IPS-NIHi7 (cell line): ENCODE measurements around the gene MMP1.
A peak's percentile ranks its signal among the peaks of the same experiment; 100 is the strongest.

Source experiments
- DNase-seq: peaks from one replicate; pipeline ENCODE4 v3.0.0; 2012; ENCODE audit warnings: mixed read lengths; ENCODE audit errors: extremely low spot score

The MMP1 gene

DNA sequence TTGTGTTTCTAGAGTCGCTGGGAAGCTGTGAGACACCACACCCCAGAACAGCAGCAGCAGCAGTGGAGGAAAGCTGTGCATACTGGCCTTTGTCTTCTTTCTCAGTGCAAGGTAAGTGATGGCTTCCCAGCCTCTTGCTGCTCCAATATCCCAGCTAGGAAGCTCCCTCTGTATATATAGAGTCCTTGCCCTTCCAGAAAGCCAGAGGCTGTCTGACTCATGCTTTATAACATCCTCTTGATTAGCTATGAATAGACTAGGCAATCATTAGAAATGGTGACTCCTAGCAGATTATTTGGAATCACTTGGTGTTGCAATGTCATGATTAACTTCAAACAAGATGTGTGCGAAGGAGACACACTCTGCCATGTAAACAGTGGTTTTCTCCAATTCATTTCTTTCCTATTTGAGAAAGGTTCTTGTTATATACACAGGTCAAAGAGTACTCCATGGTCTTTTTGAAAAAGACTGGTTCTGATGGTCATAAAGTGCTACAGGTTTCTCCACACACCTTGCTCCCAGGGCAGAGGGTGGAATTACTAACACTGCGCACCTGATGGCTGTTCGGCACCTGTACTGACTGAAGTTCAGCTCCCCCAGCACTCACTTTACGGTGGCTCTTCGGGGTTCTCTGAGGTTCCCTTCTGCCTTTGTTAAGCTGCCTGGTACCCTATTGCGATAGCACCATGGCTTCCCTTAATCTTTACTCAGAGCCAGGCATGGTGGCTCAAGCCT, at the start of gene MMP1:
Gene MMP1, minus strand, starts transcription at position 149 of the 735 bp plus-strand sequence. Its CDS starts 68 bp downstream, at position 81.
- DNase-seq, result no peak

DNA sequence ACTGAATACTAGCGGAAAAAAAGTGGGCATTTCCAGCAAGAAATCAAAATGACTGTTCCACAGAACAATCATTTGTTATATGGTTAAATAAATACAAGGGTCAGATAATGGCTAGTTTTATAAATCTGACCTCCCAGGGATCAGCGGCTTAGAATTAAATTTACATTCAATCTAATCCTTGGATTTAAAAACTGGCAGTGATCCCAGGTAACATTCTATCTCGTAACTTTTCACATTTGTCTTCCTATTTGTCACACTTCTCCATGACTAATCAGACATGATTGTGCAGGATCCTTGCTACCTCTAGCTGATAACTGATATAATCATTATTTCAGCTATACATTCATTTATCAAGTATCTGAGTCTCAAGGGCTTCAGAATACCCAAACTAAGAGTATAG, 48.3 kb upstream of the MMP1 start:
- DNase-seq, result no peak

DNA sequence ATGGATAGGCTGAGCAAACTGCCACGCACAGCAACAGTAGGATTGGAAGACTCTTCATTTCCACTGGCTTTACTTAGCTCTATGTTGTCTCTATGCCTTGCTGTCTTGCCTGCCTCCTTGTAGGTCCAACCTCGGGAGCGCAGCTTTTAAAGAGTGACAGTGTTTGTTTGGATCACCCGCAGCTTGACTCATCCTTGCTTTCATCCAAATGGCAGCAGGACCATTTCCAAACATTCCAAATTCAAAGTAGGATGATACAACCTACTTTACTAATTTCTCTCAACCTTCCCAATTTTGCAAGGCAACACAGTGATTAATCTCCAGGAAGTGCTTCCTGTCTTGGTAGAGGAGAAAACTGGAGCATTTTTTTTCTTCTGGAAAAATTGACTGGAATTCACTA, 45.5 kb upstream of the MMP1 start, which contains the start of gene MMP3:
Gene MMP3, minus strand, starts transcription at position 121 of the 400 bp plus-strand sequence. Its CDS starts 63 bp downstream, at position 58.
- no peak for DNase-seq

DNA sequence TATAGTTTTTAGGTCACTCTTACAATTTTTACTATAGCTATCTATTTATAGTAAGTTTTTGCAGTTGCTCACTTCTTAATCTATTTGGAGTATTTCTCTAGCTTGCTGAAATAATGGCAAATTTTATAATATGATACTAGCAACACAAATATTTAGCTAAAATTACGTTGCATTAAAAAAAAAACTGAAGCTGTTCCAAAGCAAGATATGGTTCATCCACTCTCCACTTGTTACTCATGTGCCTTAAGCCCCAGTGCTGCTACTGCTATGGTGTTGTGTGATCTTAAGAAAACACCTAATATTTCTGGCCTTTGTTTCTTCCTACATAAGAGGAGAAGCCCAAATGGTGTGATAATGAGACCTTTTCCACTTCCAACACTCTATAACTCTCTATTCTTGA, 45.0 kb upstream of the MMP1 start:
- no peak for DNase-seq

DNA sequence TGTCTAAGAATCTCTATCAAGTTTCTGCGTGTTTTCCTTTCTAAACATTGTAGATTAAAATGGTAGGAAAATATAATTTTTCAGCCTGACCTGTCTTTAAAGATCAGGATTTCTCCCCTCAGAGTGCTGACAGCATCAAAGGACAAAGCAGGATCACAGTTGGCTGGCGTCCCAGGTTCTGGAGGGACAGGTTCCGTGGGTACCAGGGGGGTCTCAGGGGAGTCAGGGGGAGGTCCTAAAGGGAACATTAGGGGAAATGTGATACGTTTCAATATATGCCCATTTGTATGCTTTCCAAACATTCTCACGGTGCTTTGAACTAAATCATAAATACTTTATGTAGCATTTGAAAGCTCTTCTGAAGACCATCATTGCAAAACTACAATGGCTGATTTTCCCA, 42.1 kb upstream of the MMP1 start:
- DNase-seq, result no peak

DNA sequence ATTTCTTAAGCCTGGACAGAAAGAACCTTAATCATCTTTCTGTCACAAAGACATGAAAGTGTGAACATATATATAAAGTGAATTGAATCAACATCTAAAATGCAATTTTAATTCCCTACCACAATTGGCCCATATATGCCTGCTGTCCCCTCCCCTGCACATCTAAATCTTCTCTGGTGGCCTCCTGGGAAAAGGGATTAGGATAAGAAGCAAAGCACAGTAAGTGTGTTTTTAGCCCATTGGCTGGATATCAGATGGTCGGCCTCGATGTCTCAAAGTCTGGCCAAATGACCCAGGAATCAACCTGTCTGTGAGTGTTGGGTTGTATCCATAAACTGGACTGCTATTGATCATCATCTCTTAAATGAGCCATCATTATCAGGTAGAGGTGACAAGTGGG, 39.7 kb upstream of the MMP1 start:
- no peak for DNase-seq

DNA sequence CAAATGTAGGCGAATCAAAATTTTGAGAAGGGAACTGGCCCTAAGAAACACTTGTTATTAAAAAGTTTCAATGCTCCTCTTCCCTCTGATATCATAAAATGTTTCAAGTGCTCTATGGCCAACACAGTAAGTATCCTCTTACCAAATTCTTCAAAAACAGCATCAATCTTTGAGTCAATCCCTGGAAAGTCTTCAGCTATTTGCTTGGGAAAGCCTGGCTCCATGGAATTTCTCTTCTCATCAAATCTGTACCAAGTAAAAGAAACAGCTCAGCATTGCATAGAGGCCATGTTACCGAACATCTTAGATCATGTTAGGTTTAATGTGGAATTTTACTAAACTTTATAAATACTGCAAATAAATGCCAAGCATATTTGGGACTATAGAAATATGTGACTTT, 39.2 kb upstream of the MMP1 start:
- no peak for DNase-seq

DNA sequence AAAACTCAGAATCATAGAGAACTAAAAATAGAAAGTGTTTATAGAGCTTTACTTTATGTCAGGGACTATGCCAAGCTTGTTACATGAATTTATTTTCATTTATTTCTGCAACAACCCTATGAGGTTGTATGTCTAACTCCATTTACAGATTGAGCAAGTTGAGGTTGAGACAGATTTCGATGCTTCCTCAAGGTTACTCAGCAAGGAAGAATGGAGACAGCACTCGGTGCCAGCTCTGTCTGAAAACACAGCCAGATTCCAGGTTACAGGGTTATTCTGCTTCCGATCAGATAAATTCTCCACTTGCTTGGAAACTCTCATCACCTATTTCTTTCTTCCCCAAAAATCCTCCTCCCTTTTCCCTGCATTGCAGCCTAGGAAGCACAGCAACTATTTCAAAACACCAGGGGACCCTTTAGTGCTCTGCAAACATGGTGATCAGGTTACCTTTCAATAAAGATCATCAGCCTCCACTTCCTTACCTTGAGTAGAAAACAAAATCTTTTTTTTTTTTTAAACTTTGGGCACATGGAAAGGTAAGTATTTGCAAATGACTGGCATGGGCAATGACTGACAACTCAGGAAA, 38.4 kb upstream of the MMP1 start:
- DNase-seq, result peak; percentile 34

DNA sequence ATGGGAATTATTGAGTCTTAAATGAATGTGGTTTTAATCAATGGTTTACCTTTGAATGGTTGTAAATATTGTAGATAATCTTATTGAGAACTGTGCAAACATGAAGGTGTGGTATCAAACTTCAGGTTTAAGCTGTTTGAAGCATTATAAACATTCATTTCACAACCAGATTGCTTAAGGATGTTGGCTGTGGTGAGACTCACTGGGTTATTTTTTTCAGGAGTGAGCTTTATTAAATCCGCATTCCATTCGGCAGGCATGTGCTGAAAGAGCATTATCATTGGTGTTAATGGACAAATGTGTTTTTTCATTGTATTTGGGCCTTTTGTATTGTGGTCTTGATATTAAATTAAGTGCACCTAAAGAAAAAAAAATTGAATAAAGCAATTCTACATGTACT, 35.8 kb upstream of the MMP1 start:
- no peak for DNase-seq

DNA sequence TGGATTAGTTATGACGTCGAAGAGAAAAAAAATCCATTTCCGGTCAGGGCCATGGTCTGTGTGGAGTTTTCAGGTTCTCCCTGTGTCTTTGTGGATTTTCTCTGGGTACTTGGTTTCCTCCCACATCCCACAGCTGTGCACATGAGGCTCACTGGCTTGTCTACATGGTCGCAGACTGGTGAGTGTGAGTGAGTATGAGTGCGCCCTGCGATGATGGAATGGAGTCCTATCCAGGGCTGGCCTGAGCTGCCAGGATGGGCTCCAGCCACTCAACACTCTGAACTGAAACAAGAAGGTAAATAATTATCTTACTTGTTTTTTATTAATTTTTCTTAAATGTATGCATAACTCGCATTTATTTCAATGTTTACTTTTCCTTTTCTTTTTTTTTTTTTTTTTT, 34.7 kb upstream of the MMP1 start:
- DNase-seq, result no peak

DNA sequence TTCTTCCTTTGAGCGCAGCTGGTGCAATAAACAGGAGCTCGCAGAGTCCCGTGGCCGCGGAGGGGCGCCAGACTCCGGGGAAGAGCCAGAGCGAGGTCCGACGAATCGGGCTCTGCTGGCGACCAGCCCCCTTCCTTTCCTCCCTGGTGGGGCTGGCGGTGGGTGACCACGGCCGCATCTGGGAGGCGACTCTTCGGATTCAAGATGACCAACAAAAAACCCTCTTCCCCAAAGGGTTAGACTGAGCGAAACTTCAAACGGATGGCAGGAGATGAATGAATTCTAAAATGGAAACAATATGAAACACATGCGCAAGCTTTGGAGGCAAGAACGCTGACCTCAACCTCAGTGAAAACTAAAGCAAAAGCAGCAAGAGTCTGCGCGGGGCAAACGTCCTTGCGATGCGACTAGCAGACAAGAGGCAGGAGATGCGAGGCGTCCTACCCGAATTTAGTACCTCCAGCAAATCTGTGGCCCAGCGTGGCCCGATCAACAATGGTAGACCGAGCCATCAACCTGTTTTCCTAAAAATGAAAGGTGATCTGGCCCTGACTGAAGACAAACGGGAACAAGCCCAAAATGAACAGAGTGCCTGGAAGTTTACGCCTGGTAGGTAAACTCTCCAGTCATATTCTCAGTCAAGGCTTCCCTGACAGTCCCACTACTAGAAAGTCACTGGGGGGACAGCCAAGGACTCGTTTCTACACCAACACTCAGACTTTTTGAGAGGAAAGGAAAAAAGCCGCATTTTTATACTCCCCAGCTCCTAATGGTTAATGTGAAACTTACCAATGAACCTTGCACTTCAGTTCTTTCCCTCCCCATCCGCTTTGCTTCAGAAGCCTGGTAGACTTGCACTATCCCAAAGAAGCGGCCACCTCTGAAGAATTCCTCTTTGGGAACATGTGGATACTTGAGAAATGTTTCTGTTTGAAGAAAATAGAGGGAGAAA, 33.8 kb upstream of the MMP1 start:
- DNase-seq, result peak; percentile 81

DNA sequence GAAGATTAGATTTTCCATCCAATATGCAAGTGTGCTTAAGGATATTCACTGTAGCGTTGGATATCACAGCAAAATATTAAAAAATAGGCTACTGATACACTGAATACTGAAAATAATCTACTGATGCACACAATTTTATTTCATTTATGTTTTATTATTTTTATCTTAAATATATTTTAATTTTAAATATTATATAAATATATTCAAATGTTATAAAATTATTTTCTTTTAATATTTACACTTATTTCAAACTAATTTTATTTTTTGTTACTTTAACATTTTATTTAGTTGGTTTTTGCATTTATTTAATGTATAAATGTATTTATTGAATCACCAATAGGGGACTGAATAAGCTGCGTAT, 33.1 kb upstream of the MMP1 start:
- no peak for DNase-seq

DNA sequence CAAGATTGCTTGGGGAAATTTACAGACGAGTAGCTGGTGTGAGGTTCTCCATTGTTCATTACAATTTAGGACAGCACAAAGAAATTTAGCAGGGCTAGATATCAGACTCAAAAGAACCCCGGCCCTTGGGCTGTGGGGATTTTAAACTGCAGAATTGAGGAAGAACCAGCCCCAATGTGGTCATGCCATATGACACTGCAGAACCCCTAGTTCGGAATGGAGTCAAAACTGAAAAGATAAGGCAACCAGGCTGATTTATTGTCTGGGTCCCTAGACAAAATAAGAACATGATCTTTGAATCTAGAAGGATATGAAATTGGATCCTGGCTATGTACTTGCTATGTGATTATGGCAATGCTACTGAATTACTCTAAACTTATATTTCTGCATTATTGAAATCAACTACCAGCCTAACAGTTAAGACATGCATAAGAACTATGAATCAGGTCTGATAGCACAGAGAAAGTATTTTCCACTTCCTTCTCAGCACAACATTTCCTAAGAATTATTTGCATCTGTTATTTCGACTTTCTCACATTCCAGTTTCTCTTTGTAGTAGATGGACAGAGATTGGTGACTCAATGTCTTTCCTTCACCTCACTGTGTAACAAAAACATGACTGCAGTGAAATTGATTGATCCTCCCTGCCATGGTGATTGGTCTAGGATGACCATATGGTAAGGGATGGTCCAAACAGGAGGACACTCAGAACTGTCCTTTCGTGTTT, 32.2 kb upstream of the MMP1 start:
- DNase-seq, result no peak

DNA sequence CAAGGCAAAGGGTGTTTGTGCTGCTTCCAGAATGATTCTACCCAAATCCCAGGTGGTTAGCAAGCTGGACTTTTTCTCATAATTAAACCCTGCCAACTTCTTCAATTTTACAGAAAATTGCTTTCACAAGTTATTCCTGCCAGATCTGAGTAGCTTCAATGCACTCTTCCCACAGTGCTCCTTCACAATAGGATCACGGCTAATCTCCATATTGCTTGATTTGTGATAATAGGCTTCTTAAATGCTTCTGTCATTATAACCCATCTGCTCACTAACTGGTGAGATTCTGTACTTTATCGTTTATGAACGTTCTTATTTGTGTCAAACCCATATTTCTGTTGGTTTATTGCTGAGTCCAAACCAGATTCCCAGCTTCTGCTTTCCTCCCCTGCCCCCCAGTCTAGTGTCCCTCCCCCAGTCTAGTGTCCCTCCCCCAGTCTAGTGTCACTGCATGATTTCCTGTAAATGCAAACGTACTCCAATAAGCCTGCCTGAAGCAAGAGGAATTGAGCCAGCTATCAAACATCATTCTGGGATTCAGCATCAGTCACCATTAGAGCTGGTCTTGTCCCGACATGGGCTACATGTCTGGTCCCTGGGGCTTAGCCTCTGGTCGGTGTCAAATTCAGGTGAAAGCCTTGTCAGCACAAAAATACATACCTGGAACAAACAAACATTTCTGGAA, 31.5 kb upstream of the MMP1 start:
- no peak for DNase-seq

DNA sequence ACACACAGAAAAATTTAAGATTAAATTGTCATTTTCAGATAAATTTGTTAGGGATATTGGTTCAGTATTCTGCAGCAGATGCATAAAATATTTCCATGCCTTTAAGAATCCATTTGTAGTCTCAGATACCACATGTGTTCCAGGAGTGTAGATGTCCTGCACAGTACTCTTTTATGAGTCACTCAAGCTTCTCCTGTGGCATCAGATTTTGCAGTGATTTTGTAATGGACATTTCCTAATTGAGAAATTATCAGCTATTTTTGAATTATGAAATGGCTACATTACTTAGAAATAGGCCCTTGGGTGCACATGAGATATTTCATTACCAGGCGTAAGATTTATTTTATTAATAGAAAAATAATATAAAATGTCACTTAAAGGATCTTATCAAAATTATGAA, 26.6 kb upstream of the MMP1 start:
- no peak for DNase-seq

DNA sequence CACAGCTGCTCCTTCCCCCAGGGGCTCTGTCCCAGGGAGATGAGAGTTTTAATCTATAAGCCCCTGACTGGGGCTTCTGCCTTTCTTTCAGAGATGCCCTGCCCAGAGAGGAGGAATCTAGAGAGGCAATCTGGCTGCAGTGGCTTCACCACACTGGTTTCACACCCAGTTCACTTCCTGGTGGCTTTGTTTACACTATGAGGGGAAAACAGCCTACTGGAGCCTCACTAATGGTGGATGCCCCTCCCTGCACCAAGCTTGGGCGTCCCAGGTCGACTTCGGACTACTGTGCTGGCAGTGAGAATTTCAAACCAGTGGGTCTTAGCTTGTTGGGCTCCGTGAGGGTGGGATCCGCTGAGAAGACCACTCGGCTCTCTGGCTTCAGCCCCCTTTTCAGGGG, 21.5 kb upstream of the MMP1 start:
- DNase-seq, result no peak

DNA sequence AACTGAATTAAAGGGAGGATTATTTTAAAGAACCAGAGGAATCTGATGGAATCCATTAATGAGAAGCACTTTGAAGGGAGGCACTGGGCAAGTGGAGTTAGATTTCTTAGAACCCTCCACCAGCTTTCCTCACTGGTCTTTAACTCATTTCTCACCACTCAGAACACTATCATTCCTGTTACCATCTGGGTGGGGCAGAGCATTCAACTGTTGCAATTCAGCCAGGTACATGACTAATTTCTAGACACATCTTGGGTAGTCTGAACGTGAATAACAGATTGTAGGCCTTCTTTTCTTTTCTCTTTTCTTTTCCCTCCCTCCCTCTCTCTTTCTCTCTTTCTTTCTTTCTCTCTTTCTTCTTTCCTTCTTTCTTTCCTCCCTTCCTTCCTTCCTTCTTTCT, 15.5 kb upstream of the MMP1 start:
- DNase-seq, result no peak

DNA sequence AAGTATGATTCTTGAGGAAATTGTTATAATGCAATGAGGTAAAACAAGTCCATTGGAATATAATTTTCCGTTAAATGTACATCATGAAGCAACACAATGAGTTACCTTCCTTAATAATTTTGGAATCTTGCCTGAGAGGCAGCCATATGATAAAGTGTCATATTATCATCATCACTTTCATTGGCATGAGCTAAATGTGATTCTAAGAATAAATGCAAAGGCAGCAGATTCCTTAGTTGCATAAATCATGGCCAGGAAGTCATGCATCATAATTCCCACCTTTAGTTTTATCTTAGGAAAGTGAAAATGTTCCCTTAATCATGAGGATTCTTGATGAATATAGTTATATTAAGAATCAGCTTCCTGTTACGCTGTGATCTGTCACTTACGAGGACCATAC, 14.2 kb upstream of the MMP1 start:
- no peak for DNase-seq

DNA sequence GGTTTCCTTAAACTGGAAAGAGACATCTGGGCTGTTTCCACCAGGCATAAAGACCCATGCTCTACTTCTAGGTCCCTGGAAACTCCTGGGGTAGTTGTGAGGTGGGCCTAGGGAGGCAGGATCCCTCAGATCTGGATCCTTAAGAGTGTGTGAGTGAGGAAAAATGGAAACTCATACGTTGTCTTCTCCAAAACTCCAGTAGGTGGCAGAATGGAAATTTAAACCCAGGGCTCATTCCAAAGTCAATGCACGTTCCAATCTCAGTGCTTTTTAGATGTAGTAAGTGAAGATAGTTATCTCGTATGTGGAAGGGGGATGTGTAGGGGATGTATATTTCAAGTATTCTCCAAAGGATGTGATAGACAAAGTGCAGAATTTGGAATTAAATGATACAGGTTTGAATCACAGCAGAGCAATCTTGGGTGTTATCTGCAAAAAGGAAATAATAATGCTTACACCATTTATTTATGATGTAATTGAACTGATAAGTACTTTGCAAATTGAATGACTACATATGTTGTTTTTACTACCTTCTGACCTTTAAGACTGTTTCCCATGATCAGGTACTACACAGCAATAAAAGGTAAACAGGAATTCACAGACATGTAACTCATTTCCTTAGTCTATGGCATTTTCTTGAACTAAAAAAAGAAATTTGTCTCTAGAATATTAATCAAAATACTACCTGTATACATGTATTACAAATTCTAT, 13.1 kb upstream of the MMP1 start:
- peak; percentile 51 for DNase-seq

DNA sequence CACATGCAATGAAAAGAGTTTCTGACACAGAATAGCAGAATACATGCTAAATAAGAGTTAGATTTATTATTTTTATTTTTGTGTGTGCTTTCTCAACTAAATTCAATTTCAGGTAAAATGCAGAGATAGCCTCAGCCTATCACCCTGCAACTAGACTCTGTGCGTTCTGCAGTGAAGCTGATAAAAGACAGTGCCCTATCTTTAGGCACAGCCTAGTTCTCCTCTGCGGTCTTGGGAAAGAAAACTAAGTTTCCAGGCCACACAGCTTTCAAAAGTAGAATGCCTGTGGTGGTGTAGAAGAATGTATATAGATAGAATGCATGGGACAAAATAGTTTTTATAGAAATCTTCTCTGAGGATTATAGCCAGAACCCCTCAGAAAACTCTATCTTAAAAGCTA, 12.0 kb upstream of the MMP1 start:
- no peak for DNase-seq

DNA sequence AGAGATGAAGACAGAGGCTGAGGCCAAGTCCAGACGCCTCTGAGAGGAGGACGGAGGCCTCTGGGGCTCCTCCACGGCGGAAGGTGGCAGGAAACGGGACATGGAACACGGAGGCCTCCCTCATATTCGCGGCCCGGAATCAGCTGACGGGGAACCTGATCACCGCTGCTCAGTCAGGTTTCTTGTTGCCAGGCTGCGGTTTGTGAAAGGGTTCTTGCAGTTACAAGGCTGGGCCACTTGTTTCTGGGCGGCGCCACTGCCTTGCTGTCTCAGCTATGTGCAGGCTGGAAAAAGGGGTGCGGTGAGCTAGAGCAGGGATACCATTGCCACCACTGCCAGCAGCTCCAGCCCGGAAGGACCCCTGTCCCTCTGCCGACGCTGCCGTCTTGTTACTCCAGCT, 10.0 kb upstream of the MMP1 start:
- DNase-seq, result peak; percentile 80
